T-cell (primary cell): ENCODE results near the gene CPA4. TPM values are rescaled to one million over a fixed set of nuclear protein-coding genes. Genes with fewer than 3 reads are reported as not detected.

Experiments used
- ATAC-seq, 4 experiments: fragments of 200-7000 bp in 3 of 4; fragments of 150-1000 bp in 1 of 4; cut with Tn5 transposase; replicated peaks in 1 of 4; 1 replicate in 3 of 4; 2 replicates in 1 of 4; pipeline ENCODE4 v1.10.0; 2021; ENCODE audit warnings: moderate library complexity in 3 of 4, mild to moderate bottlenecking in 2 of 4, moderate number of reproducible peaks in 1 of 4
- CTCF ChIA-PET, 2 donors: fragments of 300-600 bp; sonication (Branson Sonifier 250); formaldehyde crosslinking; loops; one replicate each; lab custom pipeline; 2022; ENCODE audit warnings: antibody characterized with exemption in 2 of 2; lab: Charles Lee
- POLR2A ChIA-PET, 2 donors: fragments of 300-600 bp; sonication (Branson Sonifier 250); formaldehyde crosslinking; loops; one replicate each; lab custom pipeline; 2022; ENCODE audit warnings: antibody characterized with exemption in 2 of 2; lab: Charles Lee
- DNase-seq, 35 experiments: peaks; one replicate each; pipeline versions ENCODE4 v3.0.0 to v3.0.0-alpha.2; 2013 to 2023
- H3K27ac ChIP-seq: one replicate; pipeline ENCODE4 v1.5.1; 2013; ENCODE audit warnings: low read length
- H3K27me3 ChIP-seq, 2 experiments: replicated peaks in 1 of 2; 1 replicate in 1 of 2; 2 replicates in 1 of 2; pipeline versions ENCODE4 v1.6.1 to v1.7.0; 2013; ENCODE audit warnings: low read length in 1 of 2, mixed read lengths in 1 of 2; ENCODE audit not compliant: control insufficient read depth in 2 of 2, insufficient read depth in 2 of 2; ENCODE audit errors: extremely low read depth in 1 of 2
- H3K36me3 ChIP-seq, 2 donors: 1 replicate in 1 of 2; 2 replicates in 1 of 2; pipeline versions ENCODE4 v1.6.1 to v1.7.0; 2013; ENCODE audit warnings: low read length in 1 of 2; ENCODE audit not compliant: control insufficient read depth in 2 of 2, insufficient read depth in 1 of 2; ENCODE audit errors: extremely low read depth in 1 of 2
- H3K4me1 ChIP-seq, 2 experiments: 1 replicate in 1 of 2; 2 replicates in 1 of 2; pipeline versions ENCODE4 v1.6.1 to v1.7.0; 2013; ENCODE audit warnings: low read length in 2 of 2, mixed read lengths in 1 of 2; ENCODE audit not compliant: insufficient read depth in 2 of 2, control insufficient read depth in 1 of 2; ENCODE audit errors: extremely low read depth in 1 of 2
- H3K4me3 ChIP-seq, 2 donors: 1 replicate in 1 of 2; 2 replicates in 1 of 2; pipeline versions ENCODE4 v1.5.1 to v1.7.0; 2013; ENCODE audit warnings: mild to moderate bottlenecking in 2 of 2, low read length in 1 of 2, moderate library complexity in 1 of 2; ENCODE audit not compliant: control insufficient read depth in 1 of 2; ENCODE audit errors: extremely low read depth in 1 of 2
- H3K9me3 ChIP-seq: 2 replicates; pipeline ENCODE4 v1.7.0; 2013
- H3K27ac Mint-ChIP-seq, 2 donors: one replicate each; pipeline ENCODE4 v1.8.0; 2020 to 2021; ENCODE audit warnings: mild to moderate bottlenecking in 2 of 2, mixed read lengths in 2 of 2
- H3K27me3 Mint-ChIP-seq, 2 donors: one replicate each; pipeline ENCODE4 v1.8.0; 2021 to 2022; ENCODE audit warnings: mixed read lengths in 2 of 2
- H3K36me3 Mint-ChIP-seq: one replicate; pipeline ENCODE4 v1.8.0; 2021; ENCODE audit warnings: mixed read lengths
- H3K4me1 Mint-ChIP-seq, 3 donors: one replicate each; pipeline ENCODE4 v1.8.0; 2020 to 2022; ENCODE audit warnings: mixed read lengths in 3 of 3, mild to moderate bottlenecking in 1 of 3
- H3K4me3 Mint-ChIP-seq, 3 donors: one replicate each; pipeline ENCODE4 v1.8.0; 2020 to 2022; ENCODE audit warnings: mild to moderate bottlenecking in 3 of 3, mixed read lengths in 3 of 3, moderate library complexity in 3 of 3
- H3K9me3 Mint-ChIP-seq, 3 donors: one replicate each; pipeline ENCODE4 v1.8.0; 2020 to 2022; ENCODE audit warnings: mixed read lengths in 3 of 3
- whole genome bisulfite sequencing: methylation state at CpG from one replicate; pipeline ENCODE4 v1.1.5; 2013; ENCODE audit warnings: missing lambda C conversion rate; ENCODE audit not compliant: insufficient coverage; 5-methylcytosine and 5-hydroxymethylcytosine counted together
- total RNA-seq, 35 experiments: library from RNA in 6 of 35; stranded (reverse) in 6 of 35; fragments of 120-200 nt in 1 of 35; gene quantifications; one replicate each; pipeline versions ENCODE4 v1.2.1 to v1.2.4 and lab custom pipeline; 2013 to 2026

Gene CPA4
- total RNA-seq, 5 donors from 2014 or later (not counting 1 experiment from before 2014, with no cell fraction given): 0.23 TPM; not detected in 4

GRCh38 chr7:130303127-130303526 is 10.2 kb downstream of the CPA4 start:
- no CpG with 5 or more reads among the region's 2 CpGs for WGBS
- no peak for DNase-seq
- ATAC-seq: no peak
- Mint-ChIP-seq H3K9me3 (no peaks in the 10 kb centered on the region), H3K27me3 (peaks cover 0 to 10% of the 10 kb centered on the region in 2 donors), H3K27ac (no peak overlapping the region), H3K36me3 (no peaks in the 10 kb centered on the region), H3K4me3 (no peak overlapping the region), H3K4me1 (peaks cover 0 to 4% (median 0%) of the 10 kb centered on the region in 3 donors)
- ChIA-PET CTCF (no interaction called here), POLR2A (no interaction called here)
- Histone ChIP-seq H3K27me3 (peaks cover 0 to 15% of the 10 kb centered on the region in 2 experiments), H3K4me3 (no peak overlapping the region), H3K4me1 (no peaks in the 10 kb centered on the region), H3K9me3 (no peaks in the 10 kb centered on the region), H3K36me3 (no peaks in the 10 kb centered on the region), H3K27ac (no peak overlapping the region)

GRCh38 chr7:130303551-130303950 is 10.6 kb downstream of the CPA4 start:
- H3K36me3 ChIP-seq: no peaks in the 10 kb centered on the region
- no peaks in the 10 kb centered on the region for H3K36me3 Mint-ChIP-seq
- peaks cover 0 to 4% (median 0%) of the 10 kb centered on the region in 3 donors for H3K4me1 Mint-ChIP-seq
- peaks cover 0 to 15% of the 10 kb centered on the region in 2 experiments for H3K27me3 ChIP-seq
- no peaks in the 10 kb centered on the region for H3K9me3 ChIP-seq
- H3K27ac Mint-ChIP-seq: no peak overlapping the region
- ChIA-PET POLR2A (no interaction called here), CTCF (no interaction called here)
- no peak overlapping the region for H3K27ac ChIP-seq
- no CpG with 5 or more reads among the region's 5 CpGs for WGBS
- H3K4me3 ChIP-seq: no peak overlapping the region
- no peak overlapping the region for H3K4me3 Mint-ChIP-seq
- H3K27me3 Mint-ChIP-seq: peaks cover 0 to 10% of the 10 kb centered on the region in 2 donors
- no peaks in the 10 kb centered on the region for H3K4me1 ChIP-seq
- ATAC-seq: no peak
- DNase-seq: no peak
- H3K9me3 Mint-ChIP-seq: no peaks in the 10 kb centered on the region

GRCh38 chr7:130303982-130304381 is 11.0 kb downstream of the CPA4 start:
- peaks cover 0 to 4% (median 0%) of the 10 kb centered on the region in 3 donors for H3K4me1 Mint-ChIP-seq
- Histone ChIP-seq H3K4me3 (no peak overlapping the region), H3K27ac (no peak overlapping the region), H3K9me3 (no peaks in the 10 kb centered on the region), H3K4me1 (no peaks in the 10 kb centered on the region), H3K36me3 (no peaks in the 10 kb centered on the region), H3K27me3 (peaks cover 0 to 15% of the 10 kb centered on the region in 2 experiments)
- H3K27ac Mint-ChIP-seq: no peak overlapping the region
- no peak for DNase-seq
- H3K9me3 Mint-ChIP-seq: no peaks in the 10 kb centered on the region
- H3K36me3 Mint-ChIP-seq: no peaks in the 10 kb centered on the region
- no peak overlapping the region for H3K4me3 Mint-ChIP-seq
- H3K27me3 Mint-ChIP-seq: peaks cover 0 to 10% of the 10 kb centered on the region in 2 donors
- POLR2A ChIA-PET: no interaction called here
- no peak for ATAC-seq
- WGBS: 100% methylated on average over 2 of the region's 5 CpGs
- CTCF ChIA-PET: no interaction called here

- H3K4me1 ChIP-seq: no peaks in the 10 kb centered on the region
- no peaks in the 10 kb centered on the region for H3K36me3 Mint-ChIP-seq
- no peaks in the 10 kb centered on the region for H3K9me3 Mint-ChIP-seq
- ChIA-PET CTCF (no interaction called here), POLR2A (no interaction called here)
- H3K4me3 ChIP-seq: no peak overlapping the region
- 80% methylated on average over 1 of the region's 3 CpGs for WGBS
- H3K27ac Mint-ChIP-seq: no peak overlapping the region
- peaks cover 0 to 4% (median 0%) of the 10 kb centered on the region in 3 donors for H3K4me1 Mint-ChIP-seq
- DNase-seq (no peak), ATAC-seq (no peak)
- no peak overlapping the region for H3K27ac ChIP-seq
- H3K36me3 ChIP-seq: no peaks in the 10 kb centered on the region
- peaks cover 0 to 15% of the 10 kb centered on the region in 2 experiments for H3K27me3 ChIP-seq
- no peak overlapping the region for H3K4me3 Mint-ChIP-seq
- peaks cover 0 to 10% of the 10 kb centered on the region in 2 donors for H3K27me3 Mint-ChIP-seq
- H3K9me3 ChIP-seq: no peaks in the 10 kb centered on the region
These were observed 11.9 kb downstream of the CPA4 start for GRCh38 chr7:130304878-130305277.

- H3K27me3 ChIP-seq: peaks cover 0 to 15% of the 10 kb centered on the region in 2 experiments
- Mint-ChIP-seq H3K36me3 (no peaks in the 10 kb centered on the region), H3K27ac (no peak overlapping the region), H3K9me3 (no peaks in the 10 kb centered on the region), H3K27me3 (peaks cover 0 to 10% of the 10 kb centered on the region in 2 donors), H3K4me3 (no peak overlapping the region), H3K4me1 (peaks cover 0 to 4% (median 0%) of the 10 kb centered on the region in 3 donors)
- H3K4me1 ChIP-seq: no peaks in the 10 kb centered on the region
- CTCF ChIA-PET: no interaction called here
- no peak for DNase-seq
- no peak overlapping the region for H3K27ac ChIP-seq
- H3K36me3 ChIP-seq: no peaks in the 10 kb centered on the region
- no peak for ATAC-seq
- WGBS: 86% methylated on average over 15 of the region's 21 CpGs
- POLR2A ChIA-PET: no interaction called here
- no peaks in the 10 kb centered on the region for H3K9me3 ChIP-seq
- no peak overlapping the region for H3K4me3 ChIP-seq
These were observed 12.6 kb downstream of the CPA4 start for GRCh38 chr7:130305433-130306042.

GRCh38 chr7:130309986-130310385 is 17.0 kb downstream of the CPA4 start:
- Mint-ChIP-seq H3K27ac (no peak overlapping the region), H3K9me3 (no peaks in the 10 kb centered on the region), H3K36me3 (no peaks in the 10 kb centered on the region), H3K4me1 (no peaks in the 10 kb centered on the region), H3K27me3 (no peaks in the 10 kb centered on the region), H3K4me3 (no peak overlapping the region)
- DNase-seq (no peak), ATAC-seq (no peak)
- peaks cover 0 to 12% of the 10 kb centered on the region in 2 experiments for H3K27me3 ChIP-seq
- ChIA-PET POLR2A (no interaction called here), CTCF (no interaction called here)
- H3K27ac ChIP-seq: no peak overlapping the region
- H3K4me3 ChIP-seq: no peak overlapping the region
- no peaks in the 10 kb centered on the region for H3K4me1 ChIP-seq
- no CpG with 5 or more reads among the region's 6 CpGs for WGBS
- no peaks in the 10 kb centered on the region for H3K9me3 ChIP-seq
- no peaks in the 10 kb centered on the region for H3K36me3 ChIP-seq
